Body of pancreas (tissue), 4 donors: Measurements from ENCODE around the gene LHX8.
"Not testable (repeated sequence)": the region's sequence is repeated elsewhere in the genome, so short reads cannot be mapped to it uniquely, and the experiment has no call there.

Source experiments
- CTCF ChIP-seq, 7 experiments: fragments of 450-650 bp in 4 of 7; fragments of 200-600 bp in 3 of 7; sonication (generic) in 3 of 7; IDR thresholded peaks; one replicate each; pipeline ENCODE4 v1.5.1; 2016 to 2019; ENCODE audit warnings: antibody characterized with exemption in 7 of 7
- POLR2A ChIP-seq, 3 donors: fragments of 450-650 bp; IDR thresholded peaks; one replicate each; pipeline ENCODE4 v1.6.1; 2016; ENCODE audit warnings: antibody characterized with exemption in 3 of 3, mild to moderate bottlenecking in 2 of 3

GRCh38 chr1:75112362-75112951, 21.7 kb upstream of the LHX8 start:
- not testable (repeated sequence) for TF ChIP-seq CTCF, POLR2A (IDR thresholded peaks at IDR 0.05)
